PC-9 (cell line): Measurements from ENCODE around the gene PTPN23.

Source experiments
- CTCF ChIP-seq: fragments of 200-600 bp; sonication (generic); conservative IDR thresholded peaks from 2 replicates; pipeline ENCODE4 v1.6.1; 2017; ENCODE audit warnings: mixed run types, antibody characterized with exemption, mild to moderate bottlenecking, moderate library complexity
- EZH2 ChIP-seq: fragments of 200-600 bp; sonication (generic); IDR thresholded peaks from 2 replicates; pipeline ENCODE4 v1.8.0; 2017; ENCODE audit warnings: antibody characterized with exemption, low read depth

GRCh38 chr3:47425383-47425778 lies 44.6 kb downstream of the PTPN23 start:
- TF ChIP-seq CTCF: no peak
- TF ChIP-seq EZH2: no peak
